CD4-positive, alpha-beta T cell treated with Interleukin-1 beta for 1 hour (primary cell): ENCODE data around the gene PACSIN2.

Experiments
- DNase-seq, 2 donors: peaks; one replicate each; pipeline ENCODE4 v3.0.0-alpha.2; 2020 to 2022

PACSIN2 gene

DNA sequence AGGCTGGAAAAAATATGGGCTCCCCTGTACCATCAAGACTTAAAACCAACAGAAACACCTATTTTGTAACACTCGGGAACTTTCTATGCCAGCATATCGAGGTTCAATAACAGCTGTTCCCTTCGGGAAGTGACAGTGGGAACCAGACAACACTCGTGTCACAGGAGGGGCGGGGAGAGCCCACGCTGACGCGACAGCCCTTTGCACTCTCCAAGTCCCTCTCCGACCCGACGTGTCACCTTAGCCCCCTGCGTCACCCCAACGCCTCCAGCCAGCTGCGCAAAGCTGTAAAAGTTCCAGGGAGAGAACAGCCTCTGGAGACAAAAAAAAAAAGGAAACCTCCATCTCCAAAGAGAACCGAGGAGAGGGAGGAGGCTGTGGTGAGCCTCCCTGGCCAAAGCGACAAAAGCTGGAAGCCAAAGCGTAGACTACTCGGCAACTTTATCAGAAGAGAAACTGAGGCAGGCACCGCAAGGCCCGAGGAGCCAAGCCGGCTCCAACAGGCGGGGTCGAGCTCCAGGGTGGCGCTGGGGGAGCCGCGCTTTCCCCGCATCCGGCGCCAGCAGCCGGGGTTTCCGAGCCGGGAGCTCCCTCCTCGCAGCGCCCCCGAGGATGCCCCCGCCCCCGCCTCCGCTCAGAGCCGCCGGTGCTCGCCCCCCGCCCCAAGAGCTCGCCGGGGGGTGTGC, 158.6 kb downstream of the PACSIN2 start:
- DNase-seq: peak; percentile 62 to 72

DNA sequence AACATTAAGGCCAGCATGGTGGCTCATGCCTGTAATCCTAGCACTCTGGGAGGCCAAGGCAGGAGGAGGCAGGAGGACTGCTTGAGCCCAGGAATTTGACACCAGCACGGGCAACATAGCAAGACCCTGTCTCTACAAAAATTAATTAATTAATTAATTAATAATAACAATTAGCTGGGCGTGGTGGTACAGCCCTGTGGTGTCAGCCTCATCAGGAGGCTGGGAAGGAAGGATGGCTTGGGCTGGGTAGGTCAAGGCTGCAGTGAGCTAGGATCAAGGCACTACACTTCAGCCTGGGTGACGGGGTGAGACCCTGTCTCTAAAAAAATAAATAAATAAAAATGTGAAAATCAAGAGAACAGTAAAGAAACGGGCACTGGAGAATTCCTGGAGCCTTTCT, 159.2 kb downstream of the PACSIN2 start:
- no peak for DNase-seq

DNA sequence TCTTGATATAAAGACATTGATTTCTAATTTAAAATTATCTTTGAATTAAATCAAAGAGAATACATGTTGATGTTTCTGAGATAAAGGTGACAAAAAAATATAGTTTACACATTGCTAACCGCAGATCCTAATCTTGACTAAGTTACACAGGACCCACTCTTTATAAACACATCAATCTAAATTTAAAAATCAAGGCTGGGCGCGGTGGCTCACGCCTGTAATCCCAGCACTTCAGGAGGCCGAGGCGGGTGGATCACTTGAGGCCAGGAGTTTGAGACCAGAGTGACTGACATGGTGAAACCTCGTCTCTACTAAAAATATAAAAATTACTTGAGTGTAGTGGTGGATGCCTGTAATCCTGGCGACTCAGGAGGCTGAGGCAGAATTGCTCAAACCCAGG, 159.7 kb downstream of the PACSIN2 start:
- DNase-seq: no peak

DNA sequence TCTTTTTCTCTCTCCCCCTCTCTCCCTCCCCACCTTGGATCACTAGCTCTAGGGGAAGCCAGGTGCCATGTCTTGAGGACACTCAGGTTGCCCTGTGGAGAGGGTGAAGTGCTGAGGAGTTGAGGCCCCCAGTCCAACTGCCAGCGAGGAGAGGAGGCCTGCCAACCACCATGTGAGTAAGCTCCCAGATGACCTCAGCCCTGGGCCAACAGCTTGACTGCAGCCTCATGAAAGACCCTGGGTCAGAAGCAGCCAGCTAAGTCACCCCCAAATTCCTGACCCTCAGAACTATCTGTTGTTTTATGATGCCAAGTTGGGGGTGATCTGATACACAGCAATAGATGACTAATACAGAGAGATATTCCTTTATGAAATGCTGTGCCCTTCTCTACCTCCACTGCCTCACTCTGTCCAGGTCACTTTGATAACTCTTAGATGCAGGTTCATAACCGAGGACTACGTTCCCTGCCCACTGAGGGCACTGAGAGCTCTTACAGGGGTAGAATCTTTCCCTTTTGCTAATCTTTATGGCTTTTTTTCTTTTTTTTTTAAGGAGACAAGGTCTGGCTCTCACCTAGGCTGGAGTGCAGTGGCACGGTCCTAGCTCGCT, 165.9 kb downstream of the PACSIN2 start:
- no peak for DNase-seq

DNA sequence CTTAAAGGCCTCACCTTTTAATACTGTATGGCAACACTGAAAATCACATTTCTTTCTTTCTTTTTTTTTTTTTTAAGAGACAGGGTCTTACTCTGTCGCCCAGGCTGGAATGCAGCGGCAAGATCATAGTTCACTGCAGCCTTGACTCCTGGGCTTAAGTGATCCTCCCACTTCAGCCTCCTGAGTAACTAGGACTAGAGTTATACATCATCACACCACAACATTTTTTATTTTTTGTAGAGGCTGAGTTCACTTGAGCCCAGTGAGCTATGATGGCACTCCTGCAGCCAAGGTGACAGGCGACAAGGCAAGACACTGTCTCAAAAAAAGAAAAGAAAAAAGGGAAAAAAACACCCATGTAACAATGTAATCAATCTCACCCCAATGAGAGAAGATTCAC, 167.8 kb downstream of the PACSIN2 start:
- DNase-seq: no peak

DNA sequence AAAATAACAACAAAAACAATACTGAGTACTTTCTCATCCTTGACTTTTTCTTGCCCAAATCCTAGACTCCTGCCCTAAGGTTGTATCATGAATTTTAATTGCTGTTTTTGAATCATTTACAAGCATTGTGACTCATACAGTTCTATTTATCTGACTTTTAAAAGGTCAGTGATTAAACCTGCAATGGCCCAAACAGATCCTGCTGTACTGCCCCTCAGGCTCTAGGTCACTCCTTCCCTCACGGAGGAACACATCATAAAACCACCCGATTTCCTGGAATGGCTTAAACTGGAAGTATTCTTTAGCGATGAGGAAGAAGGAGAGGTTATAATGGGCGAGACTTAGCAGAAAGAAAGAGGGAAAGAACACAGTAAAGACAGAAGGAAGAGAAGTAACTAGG, 170.2 kb downstream of the PACSIN2 start:
- no peak for DNase-seq

DNA sequence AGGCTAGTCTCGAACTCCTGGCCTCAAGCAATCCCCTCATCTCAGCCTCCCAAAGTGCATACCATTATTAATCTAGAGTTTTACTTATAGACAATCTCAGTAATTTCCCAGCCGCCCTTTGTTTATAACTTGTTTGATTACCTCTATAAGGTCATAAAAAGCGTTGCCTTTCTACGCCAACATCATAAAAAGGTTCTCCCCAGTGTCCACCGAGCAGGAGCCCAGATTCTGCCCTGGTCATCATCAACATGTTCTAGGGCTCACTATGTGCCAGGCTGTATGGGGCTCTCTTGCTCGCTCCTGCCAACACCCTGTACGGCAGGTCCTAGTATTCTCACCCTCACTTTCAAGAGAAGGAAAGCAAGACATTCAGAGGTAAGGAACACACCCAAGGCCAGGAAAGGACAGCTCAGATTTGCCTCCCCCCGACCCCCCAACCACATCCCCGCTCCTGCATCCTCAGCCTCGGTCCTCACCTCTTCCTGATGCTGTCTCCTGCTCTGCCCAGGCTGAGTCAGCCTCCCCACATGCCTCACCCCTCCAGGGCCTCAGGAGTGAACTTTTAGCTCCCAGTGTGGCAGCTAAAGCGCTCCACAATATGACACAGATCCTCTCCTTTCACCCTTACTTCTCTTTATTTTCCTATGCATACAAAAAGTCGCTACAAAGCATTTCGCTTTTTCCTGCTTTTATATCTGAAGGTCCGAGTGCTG, 172.1 kb downstream of the PACSIN2 start:
- DNase-seq: no peak

DNA sequence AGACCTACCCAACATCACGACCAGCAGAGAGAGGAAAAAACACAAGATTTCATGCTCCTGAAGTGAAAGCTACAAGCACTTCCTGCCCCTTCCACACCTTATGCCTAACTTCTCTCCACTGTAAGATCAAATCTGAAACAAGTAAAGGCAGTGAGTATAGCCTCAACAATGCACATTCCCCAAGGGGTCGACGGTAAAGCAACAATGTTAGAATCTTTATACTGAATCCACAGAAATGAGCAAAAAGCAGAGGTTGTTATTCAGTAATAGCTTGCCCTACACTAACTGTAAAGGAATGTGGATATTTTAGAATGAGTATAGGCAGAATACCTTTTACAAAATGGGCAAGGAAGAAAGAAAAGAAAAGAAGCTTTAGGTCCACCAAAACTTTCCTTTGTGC, 173.5 kb downstream of the PACSIN2 start:
- no peak for DNase-seq

DNA sequence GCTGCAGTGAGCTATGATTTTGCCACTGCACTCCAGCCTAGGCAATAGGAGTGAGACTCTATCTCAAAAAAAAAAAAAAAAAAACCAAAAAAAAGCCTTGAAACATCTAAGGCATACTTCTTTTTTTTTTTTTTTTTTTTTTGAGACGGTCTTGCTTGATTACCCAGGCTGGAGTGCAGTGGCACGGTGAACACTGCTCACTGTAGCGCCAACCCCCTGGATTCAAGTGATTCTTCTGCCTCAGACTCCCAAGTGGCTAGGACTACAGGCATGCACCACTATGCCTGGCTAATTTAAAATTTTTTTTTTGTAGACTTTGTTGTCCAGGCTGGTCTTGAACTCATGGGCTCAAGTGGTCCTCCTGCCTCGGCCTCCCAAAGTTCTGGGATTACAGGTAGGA, 177.4 kb downstream of the PACSIN2 start:
- no peak for DNase-seq

DNA sequence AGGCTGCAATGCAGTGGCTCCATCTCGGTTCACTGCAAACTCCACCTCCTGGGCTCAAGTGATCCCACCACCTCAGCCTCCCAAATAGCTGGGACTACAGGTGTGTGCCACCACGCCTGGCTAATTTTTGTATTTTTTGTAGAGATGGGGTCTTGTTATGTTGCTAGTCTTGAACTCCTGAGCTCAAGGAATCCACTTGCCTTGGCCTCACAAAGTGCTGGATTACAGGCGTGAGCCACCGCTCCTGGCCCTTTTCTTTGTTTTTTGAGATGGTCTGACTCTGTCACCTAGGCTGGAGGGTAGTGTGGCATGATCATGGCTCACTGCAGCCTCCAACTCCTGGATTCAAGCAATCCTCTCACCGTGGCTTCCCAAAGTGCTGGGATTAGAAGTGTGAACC, 178.9 kb downstream of the PACSIN2 start:
- no peak for DNase-seq

DNA sequence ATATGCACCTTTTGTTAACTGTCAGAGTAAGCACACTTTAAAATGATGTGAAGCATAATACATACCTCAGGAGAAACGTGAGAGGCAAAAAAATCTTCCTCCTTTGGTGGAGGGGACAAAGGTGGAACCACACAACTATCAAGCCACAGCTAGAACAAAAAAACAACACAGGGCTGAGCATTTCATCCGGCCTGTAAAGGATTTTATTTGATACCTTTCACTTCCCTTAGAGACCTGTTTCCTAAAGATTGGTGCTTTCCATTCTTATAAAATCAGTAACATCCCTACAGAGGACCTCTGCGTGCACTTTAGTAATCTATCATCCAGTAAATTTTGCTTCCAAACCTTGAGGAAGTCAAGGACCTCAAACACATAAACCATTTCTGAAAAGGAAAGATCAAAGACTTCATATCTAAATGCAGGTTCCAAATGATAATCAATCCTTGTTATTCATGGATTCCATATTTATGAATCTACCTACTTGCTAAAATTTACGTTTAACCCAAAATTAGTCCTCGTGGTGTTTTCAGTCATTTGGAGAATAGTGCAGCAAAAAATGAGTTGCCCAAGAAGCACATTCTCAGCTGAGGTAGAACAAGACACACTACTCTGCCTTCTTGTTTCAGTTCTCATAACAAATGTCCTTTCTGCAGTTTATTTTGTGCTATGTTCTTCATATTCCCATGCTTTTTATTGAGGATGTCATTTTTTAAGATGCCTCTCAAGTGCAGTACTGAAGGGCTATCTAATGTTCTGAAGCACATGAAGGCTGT, 180.6 kb downstream of the PACSIN2 start:
- no peak for DNase-seq

DNA sequence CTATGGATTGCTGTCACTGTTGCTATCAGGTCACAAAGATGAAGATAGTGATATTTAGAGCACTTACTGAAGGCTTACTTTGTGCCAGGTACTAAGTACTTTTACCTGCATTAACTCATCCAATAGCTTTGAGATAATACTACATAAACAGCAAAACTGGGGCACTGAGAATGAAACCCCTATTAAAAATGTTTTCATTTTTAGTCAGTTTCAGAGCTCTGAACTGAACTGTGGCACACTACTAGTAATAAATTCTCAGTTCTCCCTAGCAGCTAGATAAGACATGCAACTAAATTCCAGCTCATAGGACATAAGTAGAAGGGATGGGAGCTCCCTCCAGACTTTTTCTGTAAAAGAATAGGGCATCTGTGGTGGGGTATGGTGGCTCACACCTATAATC, 181.8 kb downstream of the PACSIN2 start:
- no peak for DNase-seq

DNA sequence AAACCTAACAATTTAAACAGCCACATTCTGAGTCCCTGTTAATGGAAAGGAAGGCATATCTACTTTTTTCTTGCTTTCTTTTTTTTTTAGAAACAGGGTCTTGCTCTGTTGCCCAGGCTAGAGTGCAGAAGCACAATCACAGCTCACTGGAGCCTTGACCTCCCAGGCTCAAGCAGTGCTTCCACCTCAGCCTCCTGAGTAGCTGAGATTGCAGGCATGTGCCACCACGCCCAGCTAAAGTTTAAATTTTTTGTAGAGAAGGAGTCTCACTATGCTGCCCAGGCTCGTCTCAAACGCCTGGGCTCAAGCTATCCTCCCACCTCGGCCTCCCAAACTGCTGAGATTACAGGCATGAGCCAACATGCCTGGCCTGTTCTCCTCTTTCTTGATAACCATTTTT, 183.2 kb downstream of the PACSIN2 start:
- no peak for DNase-seq

DNA sequence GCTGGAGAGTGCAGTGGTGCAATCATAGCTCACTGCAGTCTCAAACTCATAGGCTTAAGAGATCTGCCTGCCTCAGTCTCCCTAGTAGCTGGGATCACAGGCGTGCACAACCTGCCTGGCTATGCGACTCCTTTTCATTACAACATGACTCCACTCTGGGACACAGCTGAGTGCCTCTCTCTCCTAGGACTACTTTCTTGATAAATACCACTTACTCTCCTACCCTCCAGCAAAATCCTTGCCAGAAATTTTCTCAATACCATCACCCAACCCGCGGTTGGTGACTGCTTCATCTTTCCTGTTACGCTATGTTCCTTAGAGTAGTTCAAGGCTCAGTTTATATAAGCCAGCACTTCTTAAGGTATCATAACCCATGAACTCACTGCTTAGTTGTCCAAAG, 184.8 kb downstream of the PACSIN2 start:
- DNase-seq: no peak

DNA sequence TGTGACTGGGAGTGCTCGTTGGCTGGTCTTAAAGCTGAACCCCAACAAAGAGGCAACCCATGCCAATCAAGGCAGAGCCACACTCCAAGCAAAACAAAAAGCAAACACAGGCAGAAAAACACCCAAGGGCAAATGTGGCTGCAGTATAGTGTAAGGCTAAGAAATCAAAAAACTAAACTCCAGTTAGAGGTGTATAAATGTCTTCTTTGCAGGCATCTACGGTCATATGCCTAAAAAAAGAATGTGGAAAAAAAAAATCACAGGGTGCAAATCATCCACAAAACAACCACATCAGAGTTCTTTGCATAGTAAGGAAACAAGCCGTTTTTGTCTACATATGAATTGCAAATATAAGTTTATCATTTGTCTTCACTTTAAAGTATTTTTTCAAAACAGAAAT, 185.6 kb downstream of the PACSIN2 start:
- DNase-seq: no peak

DNA sequence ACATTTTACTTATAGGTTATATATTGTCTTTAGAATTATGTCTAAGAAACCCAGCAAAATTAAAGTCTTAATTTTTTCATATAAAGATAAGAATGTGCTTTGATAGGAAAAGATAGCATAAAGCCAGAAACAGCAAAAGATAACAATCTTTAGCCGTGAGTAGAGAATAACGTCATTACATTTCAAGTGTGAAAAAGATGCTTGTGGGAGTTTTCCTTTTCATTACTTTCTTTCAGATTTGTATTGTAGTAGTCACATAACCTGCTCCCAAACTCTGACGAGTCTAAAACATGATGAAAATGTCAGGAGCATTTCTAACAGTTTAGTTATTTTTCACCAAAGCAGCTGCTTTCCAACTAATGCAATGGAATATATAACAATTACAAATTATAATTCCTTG, 189.2 kb downstream of the PACSIN2 start:
- DNase-seq: no peak

DNA sequence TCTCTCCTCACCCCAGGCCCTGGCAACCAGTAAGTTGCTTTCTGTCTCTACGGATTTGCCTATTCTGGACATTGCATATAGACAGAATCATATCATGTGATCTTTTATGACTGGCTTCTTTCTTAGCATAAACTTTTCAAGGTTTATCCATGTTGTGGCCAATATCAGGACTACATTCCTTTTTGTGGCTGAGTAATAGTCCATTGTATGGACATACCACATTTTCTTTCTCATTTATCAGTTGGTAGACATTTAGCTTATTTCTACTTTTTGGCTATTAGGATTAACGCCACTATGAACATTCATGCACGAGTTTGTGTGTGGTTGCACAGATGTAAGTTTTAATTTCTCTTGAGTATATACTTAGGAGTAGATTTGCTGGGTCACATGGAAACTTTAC, 193.6 kb downstream of the PACSIN2 start:
- no peak for DNase-seq

DNA sequence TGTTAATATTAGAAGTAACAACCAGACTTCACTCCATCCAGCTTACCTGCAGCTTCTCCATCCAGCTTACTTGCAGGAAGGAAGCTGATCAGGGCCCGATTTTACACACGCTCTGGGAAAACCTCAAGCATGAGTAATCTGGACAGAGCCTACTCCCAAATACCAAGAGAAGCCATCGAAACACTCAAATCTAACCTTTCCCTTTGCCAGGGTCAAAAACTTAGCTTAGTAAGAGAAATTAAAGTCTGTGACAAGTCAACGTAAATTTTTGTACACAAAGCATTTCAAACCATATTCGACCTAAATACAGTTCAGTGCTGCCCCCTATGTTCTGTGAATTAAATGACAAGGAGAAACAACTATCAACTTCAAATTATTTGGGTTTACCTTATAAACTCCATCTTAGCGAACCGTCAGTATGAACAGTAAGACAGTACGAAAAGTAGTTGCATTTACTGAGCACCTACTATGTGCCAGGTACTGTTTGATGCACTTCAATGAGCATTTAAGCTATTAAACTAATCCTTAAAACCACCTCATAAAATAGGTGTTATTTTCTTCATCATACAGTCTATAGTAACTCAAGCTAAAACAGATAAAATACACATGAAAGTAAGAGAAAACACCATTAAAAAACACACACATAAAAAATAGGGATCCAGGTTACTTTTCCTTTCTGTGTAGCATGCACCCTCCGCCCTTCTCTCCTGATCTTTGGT, 194.7 kb downstream of the PACSIN2 start:
- peak in 1 of 2 donors; percentile 30 for DNase-seq
